Gastrocnemius medialis (tissue), 4 donors: ENCODE results near the gene EIF2B1. TPM values are rescaled to one million over a fixed set of nuclear protein-coding genes. Genes with fewer than 3 reads are reported as not detected.

Experiments used
- ATAC-seq, 2 donors: fragments of 150-250 bp; one replicate each; pipeline ENCODE4 v1.9.1; 2016
- DNase-seq, 2 donors: peaks; one replicate each; pipeline ENCODE4 v3.0.0-alpha.2; 2019
- H3K27ac ChIP-seq, 4 donors: fragments of 200-600 bp; sonication (generic); 1 replicate in 1 of 4; 2 replicates in 3 of 4; pipeline ENCODE4 v1.5.1; 2016 to 2018; ENCODE audit warnings: mild to moderate bottlenecking in 2 of 4, moderate library complexity in 1 of 4
- H3K27me3 ChIP-seq, 3 donors: fragments of 200-600 bp; sonication (generic) in 2 of 3; 1 replicate in 1 of 3; 2 replicates in 2 of 3; pipeline versions ENCODE4 v1.5.1 to v1.6.0; 2016 to 2019; ENCODE audit warnings: mild to moderate bottlenecking in 1 of 3, moderate library complexity in 1 of 3
- H3K36me3 ChIP-seq, 2 donors: fragments of 200-600 bp; sonication (generic) in 1 of 2; one replicate each; pipeline ENCODE4 v1.5.1; 2017 to 2018
- H3K4me1 ChIP-seq, 2 donors: fragments of 200-600 bp; sonication (generic) in 1 of 2; one replicate each; pipeline ENCODE4 v1.5.1; 2016 to 2017; ENCODE audit warnings: mild to moderate bottlenecking in 2 of 2
- H3K4me3 ChIP-seq, 4 donors: fragments of 200-600 bp; sonication (generic) in 3 of 4; 1 replicate in 1 of 4; 2 replicates in 3 of 4; pipeline ENCODE4 v1.5.1; 2016 to 2019; ENCODE audit warnings: mild to moderate bottlenecking in 2 of 4
- H3K9me3 ChIP-seq, 3 donors: fragments of 200-600 bp; sonication (generic) in 2 of 3; 1 replicate in 1 of 3; 2 replicates in 2 of 3; pipeline ENCODE4 v1.5.1; 2016 to 2019
- CTCF ChIP-seq, 5 experiments: fragments of 450-650 bp in 3 of 5; fragments of 200-600 bp in 2 of 5; sonication (generic) in 2 of 5; IDR thresholded peaks in 4 of 5; conservative IDR thresholded peaks in 1 of 5; 1 replicate in 4 of 5; 2 replicates in 1 of 5; pipeline ENCODE4 v1.5.1; 2016 to 2019; ENCODE audit warnings: antibody characterized with exemption in 5 of 5, mild to moderate bottlenecking in 3 of 5, moderate library complexity in 3 of 5
- POLR2A ChIP-seq, 2 donors: fragments of 450-650 bp; IDR thresholded peaks; one replicate each; pipeline ENCODE4 v1.6.1; 2017; ENCODE audit warnings: antibody characterized with exemption in 2 of 2, mild to moderate bottlenecking in 2 of 2, moderate library complexity in 2 of 2
- in situ Hi-C, 4 donors: fragments of 200-750 bp; cut with MboI; loops; one replicate each; pipeline versions ENCODE4 v1.15.0 to v1.8.0; 2017; ENCODE audit warnings: low sequenced_read_pairs in 4 of 4
- intact Hi-C: fragments of 100-400 bp; cut with DNase I; formaldehyde crosslinking; loops from one replicate; pipeline ENCODE4 v1.15.1; 2023; ENCODE audit warnings: low total_unique reads
- total RNA-seq, 4 donors: library from RNA; depleted of rRNA; stranded (reverse); fragments of >200 nt; gene quantifications; one replicate each; pipeline versions ENCODE4 v1.1.0 to v1.2.3, GENCODE V29; 2016

The EIF2B1 gene
- total RNA-seq, 4 donors from 2014 or later = 84.5 to 118 (median 112) TPM

DNA sequence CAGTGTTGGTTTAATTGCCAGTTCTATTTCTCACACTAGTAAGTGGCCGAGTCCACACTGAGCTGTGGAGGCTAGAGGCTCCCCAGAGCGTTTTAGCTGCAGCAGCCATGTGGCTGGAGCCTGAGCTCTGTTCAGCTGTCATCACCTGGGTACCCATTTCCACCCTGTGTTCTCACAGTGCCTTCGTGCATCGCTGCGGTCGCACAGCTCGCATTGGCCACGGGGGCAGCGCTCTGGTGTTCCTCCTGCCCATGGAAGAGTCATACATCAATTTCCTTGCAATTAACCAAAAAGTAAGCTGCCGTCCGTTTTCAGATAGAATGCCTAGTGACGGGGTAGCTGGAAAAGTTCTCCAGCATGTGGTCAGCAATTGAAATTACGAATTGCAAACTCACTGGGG is 15.9 kb downstream of the EIF2B1 start:
- Histone ChIP-seq H3K27me3 (no peaks in the 10 kb centered on the region), H3K4me3 (no peak overlapping the region), H3K9me3 (no peaks in the 10 kb centered on the region), H3K36me3 (peaks cover 11 to 89% of the 10 kb centered on the region in 2 donors), H3K27ac (no peak overlapping the region), H3K4me1 (no peaks in the 10 kb centered on the region)
- TF ChIP-seq POLR2A (IDR thresholded peaks at IDR 0.05) = no peak
- TF ChIP-seq CTCF (IDR thresholded peaks at IDR 0.05 in 4 of 5, conservative IDR thresholded peaks at IDR 0.05 in 1 of 5) = no peak
- ATAC-seq = no peak
- in situ Hi-C loops (no loop called here), intact Hi-C loops (no loop called here)
- no peak for DNase-seq

- Histone ChIP-seq H3K27ac (no peak overlapping the region), H3K4me1 (no peaks in the 10 kb centered on the region), H3K4me3 (no peak overlapping the region), H3K36me3 (peaks cover 8 to 89% of the 10 kb centered on the region in 2 donors), H3K9me3 (no peaks in the 10 kb centered on the region), H3K27me3 (no peaks in the 10 kb centered on the region)
- DNase-seq = no peak
- intact Hi-C loops = no loop called here
- in situ Hi-C loops = no loop called here
- no peak for ATAC-seq
- TF ChIP-seq CTCF (IDR thresholded peaks at IDR 0.05 in 4 of 5, conservative IDR thresholded peaks at IDR 0.05 in 1 of 5) (no peak), POLR2A (IDR thresholded peaks at IDR 0.05) (no peak)
Measured at GRCh38 chr12:123617144-123617543, 16.3 kb downstream of the EIF2B1 start.

DNA sequence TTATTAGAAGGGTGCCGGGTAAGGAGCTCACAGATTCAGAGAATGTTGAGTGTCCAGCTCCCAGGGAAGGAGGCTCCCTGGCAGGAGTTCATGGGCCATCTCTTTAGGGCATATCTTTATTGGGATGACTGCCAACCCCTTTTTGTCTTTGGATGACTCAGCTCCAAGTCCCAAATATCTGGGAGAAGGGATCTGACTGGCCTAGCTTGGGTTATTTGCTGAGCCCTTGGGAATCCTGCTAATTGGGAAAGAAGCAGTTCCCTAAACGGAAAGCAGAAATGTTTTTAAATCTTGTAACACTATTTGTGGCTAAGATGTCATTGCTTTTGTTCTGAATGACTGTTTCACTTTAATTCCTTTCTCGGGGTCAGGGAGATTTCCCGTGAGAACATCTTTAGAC is 19.0 kb downstream of the EIF2B1 start:
- Histone ChIP-seq H3K36me3 (peaks cover 8 to 90% of the 10 kb centered on the region in 2 donors), H3K27ac (peak overlapping the region in 1 of 4 donors; percentile 14), H3K4me3 (no peak overlapping the region), H3K9me3 (no peaks in the 10 kb centered on the region), H3K27me3 (no peaks in the 10 kb centered on the region), H3K4me1 (no peaks in the 10 kb centered on the region)
- in situ Hi-C loops (no loop called here), intact Hi-C loops (no loop called here)
- ATAC-seq (no peak), DNase-seq (no peak)
- TF ChIP-seq CTCF (IDR thresholded peaks at IDR 0.05 in 4 of 5, conservative IDR thresholded peaks at IDR 0.05 in 1 of 5) = no peak

DNA sequence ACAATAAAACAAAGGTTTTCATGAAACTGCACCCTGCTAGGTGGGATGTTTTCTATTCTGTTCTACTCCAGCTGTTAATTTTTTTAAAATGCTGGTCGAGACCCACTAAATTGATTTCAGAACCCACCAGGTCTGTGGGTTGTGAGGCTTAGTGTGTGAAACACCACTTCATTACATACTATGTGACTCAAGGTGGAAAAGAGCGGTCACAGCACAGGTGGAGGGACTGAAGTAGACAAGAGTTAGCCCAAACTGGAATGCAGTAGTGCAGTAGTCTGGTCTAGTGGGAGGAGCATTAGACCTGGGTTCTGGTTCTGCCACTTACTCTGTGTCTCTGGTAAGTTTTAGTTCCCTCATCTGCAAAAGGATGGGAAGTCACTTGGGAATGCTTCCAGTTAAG is 19.4 kb downstream of the EIF2B1 start:
- in situ Hi-C loops (no loop called here), intact Hi-C loops (no loop called here)
- peaks cover 11 to 90% of the 10 kb centered on the region in 2 donors for H3K36me3 ChIP-seq
- H3K27ac ChIP-seq = peak overlapping the region in 1 of 4 donors; percentile 14
- no peaks in the 10 kb centered on the region for H3K9me3 ChIP-seq
- H3K4me1 ChIP-seq = no peaks in the 10 kb centered on the region
- H3K4me3 ChIP-seq = no peak overlapping the region
- H3K27me3 ChIP-seq = no peaks in the 10 kb centered on the region
- no peak for TF ChIP-seq CTCF (IDR thresholded peaks at IDR 0.05 in 4 of 5, conservative IDR thresholded peaks at IDR 0.05 in 1 of 5)
- TF ChIP-seq POLR2A (IDR thresholded peaks at IDR 0.05) = no peak
- ATAC-seq = no peak
- DNase-seq = no peak

GRCh38 chr12:123608182-123608581 is 25.3 kb downstream of the EIF2B1 start:
- DNase-seq (no peak), ATAC-seq (no peak)
- TF ChIP-seq CTCF (IDR thresholded peaks at IDR 0.05 in 4 of 5, conservative IDR thresholded peaks at IDR 0.05 in 1 of 5) (no peak), POLR2A (IDR thresholded peaks at IDR 0.05) (no peak)
- peaks cover 6 to 75% of the 10 kb centered on the region in 2 donors for H3K36me3 ChIP-seq
- no peaks in the 10 kb centered on the region for H3K27me3 ChIP-seq
- H3K9me3 ChIP-seq = no peaks in the 10 kb centered on the region
- H3K27ac ChIP-seq = no peak overlapping the region
- H3K4me3 ChIP-seq = no peak overlapping the region
- intact Hi-C loops = loop anchor here (10.0 kb wide), 1 partner anchor 1083 kb away; the partner anchor contains the start of genes KNTC1 and RSRC2
- H3K4me1 ChIP-seq = peaks cover 3 to 8% of the 10 kb centered on the region in 2 donors
- in situ Hi-C loops = no loop called here
